Measurements from ENCODE around the gene ADCY2. TPM values are rescaled to one million over a fixed set of nuclear protein-coding genes. Genes with fewer than 3 reads are reported as not detected.

ADCY2 gene
- polyA plus RNA-seq, 1 of the 3 experiments (the other 2 are of a cell fraction) = not detected

- TF ChIP-seq, protein P1, sequence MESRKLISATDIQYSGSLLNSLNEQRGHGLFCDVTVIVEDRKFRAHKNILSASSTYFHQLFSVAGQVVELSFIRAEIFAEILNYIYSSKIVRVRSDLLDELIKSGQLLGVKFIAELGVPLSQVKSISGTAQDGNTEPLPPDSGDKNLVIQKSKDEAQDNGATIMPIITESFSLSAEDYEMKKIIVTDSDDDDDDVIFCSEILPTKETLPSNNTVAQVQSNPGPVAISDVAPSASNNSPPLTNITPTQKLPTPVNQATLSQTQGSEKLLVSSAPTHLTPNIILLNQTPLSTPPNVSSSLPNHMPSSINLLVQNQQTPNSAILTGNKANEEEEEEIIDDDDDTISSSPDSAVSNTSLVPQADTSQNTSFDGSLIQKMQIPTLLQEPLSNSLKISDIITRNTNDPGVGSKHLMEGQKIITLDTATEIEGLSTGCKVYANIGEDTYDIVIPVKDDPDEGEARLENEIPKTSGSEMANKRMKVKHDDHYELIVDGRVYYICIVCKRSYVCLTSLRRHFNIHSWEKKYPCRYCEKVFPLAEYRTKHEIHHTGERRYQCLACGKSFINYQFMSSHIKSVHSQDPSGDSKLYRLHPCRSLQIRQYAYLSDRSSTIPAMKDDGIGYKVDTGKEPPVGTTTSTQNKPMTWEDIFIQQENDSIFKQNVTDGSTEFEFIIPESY (IDR thresholded peaks at IDR 0.05; ENCODE audit: borderline replicate concordance, low read depth) = no peak
- no peak for TF ChIP-seq EP300 (IDR thresholded peaks at IDR 0.05; ENCODE audit: borderline replicate concordance in 1 of 2, low read depth in 1 of 2, low read length in 1 of 2)
- TF ChIP-seq, protein P2, sequence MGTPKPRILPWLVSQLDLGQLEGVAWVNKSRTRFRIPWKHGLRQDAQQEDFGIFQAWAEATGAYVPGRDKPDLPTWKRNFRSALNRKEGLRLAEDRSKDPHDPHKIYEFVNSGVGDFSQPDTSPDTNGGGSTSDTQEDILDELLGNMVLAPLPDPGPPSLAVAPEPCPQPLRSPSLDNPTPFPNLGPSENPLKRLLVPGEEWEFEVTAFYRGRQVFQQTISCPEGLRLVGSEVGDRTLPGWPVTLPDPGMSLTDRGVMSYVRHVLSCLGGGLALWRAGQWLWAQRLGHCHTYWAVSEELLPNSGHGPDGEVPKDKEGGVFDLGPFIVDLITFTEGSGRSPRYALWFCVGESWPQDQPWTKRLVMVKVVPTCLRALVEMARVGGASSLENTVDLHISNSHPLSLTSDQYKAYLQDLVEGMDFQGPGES (IDR thresholded peaks at IDR 0.05; ENCODE audit: low read depth, low read length) = no peak
- no peak for TF ChIP-seq SIN3A (IDR thresholded peaks at IDR 0.05; ENCODE audit: borderline replicate concordance, low read depth, low read length)
- TF ChIP-seq, protein P3, sequence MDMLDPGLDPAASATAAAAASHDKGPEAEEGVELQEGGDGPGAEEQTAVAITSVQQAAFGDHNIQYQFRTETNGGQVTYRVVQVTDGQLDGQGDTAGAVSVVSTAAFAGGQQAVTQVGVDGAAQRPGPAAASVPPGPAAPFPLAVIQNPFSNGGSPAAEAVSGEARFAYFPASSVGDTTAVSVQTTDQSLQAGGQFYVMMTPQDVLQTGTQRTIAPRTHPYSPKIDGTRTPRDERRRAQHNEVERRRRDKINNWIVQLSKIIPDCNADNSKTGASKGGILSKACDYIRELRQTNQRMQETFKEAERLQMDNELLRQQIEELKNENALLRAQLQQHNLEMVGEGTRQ (IDR thresholded peaks at IDR 0.05; ENCODE audit: borderline replicate concordance, low read depth, low read length) = no peak
Observed at GRCh38 chr5:7382588-7382987, 13.3 kb upstream of the ADCY2 start (continued).

DNA sequence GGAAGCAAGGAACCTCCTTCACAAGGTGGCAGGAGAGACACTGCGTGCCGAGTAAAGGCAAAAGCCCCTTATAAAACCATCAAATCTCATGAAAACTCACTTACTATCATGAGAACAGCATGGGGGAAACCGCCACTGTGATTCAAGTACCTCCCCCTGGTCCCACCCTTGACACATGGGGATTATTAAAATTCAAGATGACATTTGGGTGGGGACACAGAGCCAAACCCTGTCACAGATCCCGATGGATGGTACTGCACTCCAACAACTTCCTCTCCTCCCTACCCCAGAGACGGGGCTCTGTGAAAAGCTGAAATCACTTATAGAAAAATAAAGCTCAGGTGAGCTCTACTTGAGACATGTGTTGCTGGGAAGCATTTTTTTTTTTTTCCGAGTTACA, 10.3 kb upstream of the ADCY2 start:
- H3K9me3 ChIP-seq = no peaks in the 10 kb centered on the region
- H3K27me3 ChIP-seq (ENCODE audit: insufficient read depth) = no peaks in the 10 kb centered on the region; the same call in 1 of the 2 replicates
- no peak for DNase-seq
- H3K4me1 ChIP-seq (ENCODE audit: control insufficient read depth in 1 of 2, insufficient read depth in 2 of 2, low read depth in 1 of 2, low read length in 1 of 2) = no peaks in the 10 kb centered on the region
- H2AFZ ChIP-seq (ENCODE audit: low read depth) = no peak overlapping the region
- WGBS (ENCODE audit: low lambda C conversion rate) = 0% methylated on average over 6 of the region's 6 CpGs
- H3F3A ChIP-seq (replicated peaks; ENCODE audit: insufficient read depth) = no peaks in the 10 kb centered on the region
- ChIA-PET POLR2A (no interaction called here), CTCF (no interaction called here)
- no peak for TF ChIP-seq TAF1 (IDR thresholded peaks at IDR 0.05; ENCODE audit: borderline replicate concordance, low read depth, low read length)
- no peaks in the 10 kb centered on the region for H3K79me2 ChIP-seq (ENCODE audit: insufficient read depth)
- no peak overlapping the region for H3K4me2 ChIP-seq
- H3K4me3 ChIP-seq (ENCODE audit: low read depth in 2 of 2, low read length in 1 of 2) = no peak overlapping the region
- H3K27ac ChIP-seq (ENCODE audit: low read depth in 2 of 2, low read length in 1 of 2) = no peak overlapping the region
- no peaks in the 10 kb centered on the region for H3K36me3 ChIP-seq (replicated peaks in 1 of 2; ENCODE audit: control insufficient read depth in 1 of 2, insufficient read depth in 2 of 2, low read length in 1 of 2)
- no peak overlapping the region for H3K9ac ChIP-seq
- no peaks in the 10 kb centered on the region for H3K9me2 ChIP-seq
- no peaks in the 10 kb centered on the region for H4K20me1 ChIP-seq (ENCODE audit: insufficient read depth)

- Histone ChIP-seq H3F3A (replicated peaks; ENCODE audit: insufficient read depth) (no peaks in the 10 kb centered on the region), H3K36me3 (replicated peaks in 1 of 2; ENCODE audit: control insufficient read depth in 1 of 2, insufficient read depth in 2 of 2, low read length in 1 of 2) (no peaks in the 10 kb centered on the region), H3K4me2 (no peak overlapping the region), H2AFZ (ENCODE audit: low read depth) (no peak overlapping the region), H3K9me2 (no peaks in the 10 kb centered on the region), H3K27me3 (ENCODE audit: insufficient read depth) (peaks cover under 1% of the 10 kb centered on the region; the same call in 1 of the 2 replicates), H4K20me1 (ENCODE audit: insufficient read depth) (no peaks in the 10 kb centered on the region), H3K27ac (ENCODE audit: low read depth in 2 of 2, low read length in 1 of 2) (no peak overlapping the region), H3K4me1 (ENCODE audit: control insufficient read depth in 1 of 2, insufficient read depth in 2 of 2, low read depth in 1 of 2, low read length in 1 of 2) (no peaks in the 10 kb centered on the region), H3K9ac (no peak overlapping the region), H3K79me2 (ENCODE audit: insufficient read depth) (no peaks in the 10 kb centered on the region), H3K9me3 (no peaks in the 10 kb centered on the region), H3K4me3 (ENCODE audit: low read depth in 2 of 2, low read length in 1 of 2) (no peak overlapping the region)
- ChIA-PET POLR2A (no interaction called here), CTCF (no interaction called here)
- 1% methylated on average over 3 of the region's 3 CpGs for WGBS (ENCODE audit: low lambda C conversion rate)
- DNase-seq = no peak
- TF ChIP-seq TAF1 (IDR thresholded peaks at IDR 0.05; ENCODE audit: borderline replicate concordance, low read depth, low read length) (no peak), RXRA (IDR thresholded peaks at IDR 0.05; ENCODE audit: borderline replicate concordance, low read depth) (no peak), YY1 (IDR thresholded peaks at IDR 0.05; ENCODE audit: low read depth) (no peak), SMC3 (IDR thresholded peaks at IDR 0.05; ENCODE audit: low read depth, low read length) (no peak), ELF1 (IDR thresholded peaks at IDR 0.05) (no peak), TEAD4 (IDR thresholded peaks at IDR 0.05; ENCODE audit: borderline replicate concordance, insufficient read depth) (no peak), RCOR1 (IDR thresholded peaks at IDR 0.05; ENCODE audit: low read length) (no peak)
Observed at GRCh38 chr5:7388553-7388952, 7.4 kb upstream of the ADCY2 start.

Measured in SK-N-SH (cell line).